GM23338 (cell line): ENCODE data around the gene KIF4A. TPM values are rescaled to one million over a fixed set of nuclear protein-coding genes. Genes with fewer than 3 reads are reported as not detected.
"Not testable (repeated sequence)": the region's sequence is repeated elsewhere in the genome, so short reads cannot be mapped to it uniquely, and the experiment has no call there.

Experiments
- ATAC-seq: fragments of 200-7000 bp; cut with Tn5 transposase; 3 replicates; pipeline ENCODE4 v1.9.1; 2020
- DNase-seq: peaks from one replicate; pipeline ENCODE4 v3.0.0-alpha.2; 2015; ENCODE audit warnings: low spot score
- H2AFZ ChIP-seq: fragments of 200-600 bp; sonication (generic); 2 replicates; pipeline ENCODE4 v1.8.0; 2016; ENCODE audit warnings: antibody characterized with exemption, mild to moderate bottlenecking, moderate library complexity
- H3F3A ChIP-seq: fragments of 200-600 bp; sonication (generic); replicated peaks from 2 replicates; pipeline ENCODE4 v1.8.0; 2017; ENCODE audit warnings: antibody characterized with exemption, mixed run types, low read depth
- H3K27ac ChIP-seq: fragments of 200-600 bp; sonication (generic); 2 replicates; pipeline ENCODE4 v1.6.1; 2016; ENCODE audit warnings: low read depth
- H3K27me3 ChIP-seq: fragments of 200-600 bp; sonication (generic); 2 replicates; pipeline ENCODE4 v1.8.0; 2016; ENCODE audit warnings: mild to moderate bottlenecking, mixed run types, moderate library complexity; ENCODE audit not compliant: insufficient read depth
- H3K36me3 ChIP-seq: fragments of 200-600 bp; sonication (generic); 2 replicates; pipeline ENCODE4 v1.8.0; 2016; ENCODE audit warnings: mild to moderate bottlenecking; ENCODE audit not compliant: insufficient read depth
- H3K4me1 ChIP-seq: fragments of 200-600 bp; sonication (generic); 2 replicates; pipeline ENCODE4 v1.8.0; 2016; ENCODE audit warnings: mild to moderate bottlenecking, moderate library complexity; ENCODE audit not compliant: insufficient read depth
- H3K4me2 ChIP-seq: fragments of 200-600 bp; sonication (generic); 2 replicates; pipeline ENCODE4 v1.7.1; 2017; ENCODE audit warnings: mixed run types
- H3K4me3 ChIP-seq: fragments of 200-600 bp; sonication (generic); 2 replicates; pipeline ENCODE4 v1.6.1; 2016; ENCODE audit warnings: mixed run types
- H3K79me2 ChIP-seq: fragments of 200-600 bp; sonication (generic); replicated peaks from 2 replicates; pipeline ENCODE4 v1.8.0; 2017; ENCODE audit warnings: mild to moderate bottlenecking; ENCODE audit not compliant: insufficient read depth
- H3K9me2 ChIP-seq: fragments of 200-600 bp; sonication (generic); 2 replicates; pipeline ENCODE4 v1.8.0; 2017; ENCODE audit not compliant: insufficient read depth
- H4K20me1 ChIP-seq: fragments of 200-600 bp; sonication (generic); replicated peaks from 2 replicates; pipeline ENCODE4 v1.8.0; 2017; ENCODE audit warnings: mild to moderate bottlenecking; ENCODE audit not compliant: insufficient read depth
- H3K27ac Mint-ChIP-seq: 2 replicates; pipeline ENCODE4 v1.8.0; 2020; ENCODE audit warnings: inconsistent platforms, mild to moderate bottlenecking, moderate library complexity, mixed read lengths
- H3K27me3 Mint-ChIP-seq: 3 replicates; pipeline ENCODE4 v1.8.0; 2022; ENCODE audit warnings: low read depth, mild to moderate bottlenecking, moderate library complexity, mixed read lengths, inconsistent platforms; ENCODE audit not compliant: insufficient read depth, poor library complexity
- H3K36me3 Mint-ChIP-seq: 3 replicates; pipeline ENCODE4 v1.8.0; 2021; ENCODE audit warnings: low read depth, mild to moderate bottlenecking, inconsistent platforms, moderate library complexity, mixed read lengths
- H3K4me1 Mint-ChIP-seq: 3 replicates; pipeline ENCODE4 v1.8.0; 2020; ENCODE audit warnings: mild to moderate bottlenecking, inconsistent platforms, mixed read lengths
- H3K4me3 Mint-ChIP-seq: 3 replicates; pipeline ENCODE4 v1.8.0; 2021; ENCODE audit warnings: moderate library complexity, mild to moderate bottlenecking, inconsistent platforms, mixed read lengths
- H3K9me3 Mint-ChIP-seq: 3 replicates; pipeline ENCODE4 v1.8.0; 2020; ENCODE audit warnings: moderate library complexity, mild to moderate bottlenecking, inconsistent platforms, mixed read lengths
- EZH2phosphoT487 ChIP-seq: fragments of 200-600 bp; sonication (generic); IDR thresholded peaks from one replicate; pipeline ENCODE4 v1.8.1; 2018; ENCODE audit warnings: antibody characterized with exemption; ENCODE audit not compliant: unreplicated experiment
- NANOG ChIP-seq: IDR thresholded peaks from 2 replicates; pipeline ENCODE4 v1.6.1; 2016; ENCODE audit warnings: antibody characterized with exemption, borderline replicate concordance
- POLR2AphosphoS5 ChIP-seq: IDR thresholded peaks from 2 replicates; pipeline ENCODE4 v1.6.1; 2016; ENCODE audit warnings: antibody characterized with exemption, low read depth
- STAT1 ChIP-seq: IDR thresholded peaks from one replicate; pipeline ENCODE4 v1.6.1; 2016; ENCODE audit warnings: antibody characterized with exemption; ENCODE audit not compliant: unreplicated experiment
- ZNF114 ChIP-seq: fragments of 250-450 bp; sonication (Bioruptor Pico); IDR thresholded peaks from 2 replicates; pipeline ENCODE4 v1.5.0; 2020; ENCODE audit warnings: mild to moderate bottlenecking, moderate library complexity
- polyA plus RNA-seq: library from polyadenylated mRNA; unstranded; fragments of >200 nt; fragmentation: Nextera tagmentation; extraction: Ambion mirVana; gene quantifications from 2 replicates; pipeline ENCODE4 v1.2.1, GENCODE V29; 2016
- total RNA-seq: library from RNA; depleted of rRNA; stranded (reverse); fragments of >200 nt; shearing (Covaris generic); gene quantifications from 2 replicates; pipeline ENCODE4 v1.2.3, GENCODE V29; 2014
- TF ChIP-seq, protein P1 (sequence below), 2 experiments: fragments of 200-600 bp in 1 of 2; sonication (generic) in 1 of 2; conservative IDR thresholded peaks; 2 replicates each; pipeline versions ENCODE4 v1.5.1 to v1.6.1; 2016 to 2017; ENCODE audit warnings: antibody characterized with exemption in 2 of 2, low read depth in 2 of 2, mild to moderate bottlenecking in 2 of 2, moderate library complexity in 1 of 2
- TF ChIP-seq, protein P2 (sequence below): IDR thresholded peaks from 2 replicates; pipeline ENCODE4 v1.6.1; 2016; ENCODE audit warnings: antibody characterized with exemption
- TF ChIP-seq, protein P3 (sequence below): IDR thresholded peaks from one replicate; pipeline ENCODE4 v1.6.1; 2018; ENCODE audit warnings: antibody characterized with exemption; ENCODE audit not compliant: unreplicated experiment

KIF4A gene
- total and polyA plus RNA-seq, 2 experiments from 2014 or later, result 21.5 to 27.6 TPM

DNA sequence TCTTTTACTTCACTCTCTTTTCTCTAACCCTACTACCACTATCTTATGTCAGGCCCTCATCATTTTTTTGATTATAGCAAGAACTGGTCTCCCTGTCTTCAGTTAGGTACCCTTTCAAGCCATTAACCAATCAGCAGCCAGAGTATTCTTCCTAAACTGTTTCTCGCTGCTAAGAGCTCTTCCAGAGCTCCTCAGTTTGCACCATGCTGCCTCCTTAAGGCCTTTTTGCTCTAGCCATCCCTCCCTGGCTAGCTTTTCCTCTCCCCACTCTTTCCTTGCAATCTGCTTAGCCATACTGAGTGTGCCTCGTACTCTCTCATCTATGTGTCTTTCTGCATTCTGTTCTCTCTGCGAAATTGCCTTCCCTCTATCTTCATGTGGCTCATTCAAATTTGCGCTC lies 32.9 kb downstream of the KIF4A start:
- H3K27ac ChIP-seq, result no peak overlapping the region
- no peak overlapping the region for H3K4me3 ChIP-seq
- DNase-seq (peak; percentile 4), ATAC-seq (no peak)
- no peaks in the 10 kb centered on the region for H3K9me2 ChIP-seq
- Mint-ChIP-seq H3K36me3 (no peaks in the 10 kb centered on the region), H3K4me1 (peaks cover 2% of the 10 kb centered on the region; the same call in 2 of the 3 replicates), H3K27me3 (no peaks in the 10 kb centered on the region), H3K4me3 (no peak overlapping the region), H3K27ac (0 out of 2 replicates have a peak overlapping the region, but pooled peaks have one; percentile 8), H3K9me3 (no peaks in the 10 kb centered on the region)
- H3F3A ChIP-seq, result no peaks in the 10 kb centered on the region
- H4K20me1 ChIP-seq, result no peaks in the 10 kb centered on the region
- H2AFZ ChIP-seq, result no peak overlapping the region
- H3K4me2 ChIP-seq, result no peak overlapping the region
- no peaks in the 10 kb centered on the region for H3K79me2 ChIP-seq
- no peak for TF ChIP-seq STAT1
- TF ChIP-seq, protein P1, sequence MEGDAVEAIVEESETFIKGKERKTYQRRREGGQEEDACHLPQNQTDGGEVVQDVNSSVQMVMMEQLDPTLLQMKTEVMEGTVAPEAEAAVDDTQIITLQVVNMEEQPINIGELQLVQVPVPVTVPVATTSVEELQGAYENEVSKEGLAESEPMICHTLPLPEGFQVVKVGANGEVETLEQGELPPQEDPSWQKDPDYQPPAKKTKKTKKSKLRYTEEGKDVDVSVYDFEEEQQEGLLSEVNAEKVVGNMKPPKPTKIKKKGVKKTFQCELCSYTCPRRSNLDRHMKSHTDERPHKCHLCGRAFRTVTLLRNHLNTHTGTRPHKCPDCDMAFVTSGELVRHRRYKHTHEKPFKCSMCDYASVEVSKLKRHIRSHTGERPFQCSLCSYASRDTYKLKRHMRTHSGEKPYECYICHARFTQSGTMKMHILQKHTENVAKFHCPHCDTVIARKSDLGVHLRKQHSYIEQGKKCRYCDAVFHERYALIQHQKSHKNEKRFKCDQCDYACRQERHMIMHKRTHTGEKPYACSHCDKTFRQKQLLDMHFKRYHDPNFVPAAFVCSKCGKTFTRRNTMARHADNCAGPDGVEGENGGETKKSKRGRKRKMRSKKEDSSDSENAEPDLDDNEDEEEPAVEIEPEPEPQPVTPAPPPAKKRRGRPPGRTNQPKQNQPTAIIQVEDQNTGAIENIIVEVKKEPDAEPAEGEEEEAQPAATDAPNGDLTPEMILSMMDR (conservative IDR thresholded peaks at IDR 0.05; ENCODE audit: low read depth in 2 of 2), result 0 out of 4 replicates have a peak, but pooled peaks of 1 of the 2 experiments have one; percentile 22
- no peaks in the 10 kb centered on the region for H3K36me3 ChIP-seq
- H3K4me1 ChIP-seq, result no peaks in the 10 kb centered on the region
- no peaks in the 10 kb centered on the region for H3K27me3 ChIP-seq

DNA sequence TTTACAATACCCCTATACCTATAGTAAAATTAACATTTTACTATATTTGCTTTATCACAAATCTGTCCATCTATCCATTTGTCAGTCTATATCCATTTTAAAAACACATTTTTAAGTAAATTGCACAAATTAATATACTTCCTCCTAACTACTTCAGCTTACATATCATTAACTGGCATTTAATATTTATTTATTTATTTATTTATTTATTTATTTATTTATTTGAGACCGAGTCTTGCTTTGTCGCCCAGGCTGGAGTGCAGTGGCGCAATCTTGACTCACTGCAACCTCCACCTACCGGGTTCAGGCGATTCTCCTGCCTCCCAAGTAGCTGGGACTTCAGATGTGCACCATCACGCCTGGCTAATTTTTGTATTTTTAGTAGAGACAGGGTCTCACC lies 33.7 kb downstream of the KIF4A start:
- not testable (repeated sequence) for H3K27me3 Mint-ChIP-seq, ATAC-seq, H2AFZ ChIP-seq, H3K4me3 ChIP-seq, H4K20me1 ChIP-seq, H3K4me1 ChIP-seq, H3K4me1 Mint-ChIP-seq, H3K36me3 Mint-ChIP-seq, H3K27me3 ChIP-seq, DNase-seq, H3K36me3 ChIP-seq, H3K79me2 ChIP-seq, H3K27ac ChIP-seq, H3K4me2 ChIP-seq, H3K4me3 Mint-ChIP-seq, H3K9me3 Mint-ChIP-seq, H3K9me2 ChIP-seq, H3K27ac Mint-ChIP-seq, H3F3A ChIP-seq

DNA sequence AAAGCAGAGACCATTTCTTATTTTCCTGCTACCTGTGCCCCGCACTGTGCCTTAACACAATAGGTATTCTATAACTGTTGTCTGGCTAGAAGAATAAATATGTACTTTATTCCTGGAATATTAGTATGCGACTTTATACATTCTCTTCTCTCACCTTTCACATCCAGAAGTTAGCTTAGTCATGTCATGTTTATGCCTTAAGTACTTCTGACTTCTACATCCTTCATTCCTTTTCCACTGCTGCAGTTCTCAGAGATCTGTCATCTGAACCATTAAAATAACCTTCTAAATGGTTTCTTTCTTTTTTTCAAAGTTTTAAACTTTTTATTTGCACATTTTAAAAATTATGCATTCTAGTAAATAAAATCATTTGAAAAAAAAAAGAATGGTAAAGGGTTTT lies 34.4 kb downstream of the KIF4A start:
- H3F3A ChIP-seq, result no peaks in the 10 kb centered on the region
- Mint-ChIP-seq H3K4me1 (peaks cover 2% of the 10 kb centered on the region; the same call in 2 of the 3 replicates), H3K36me3 (no peaks in the 10 kb centered on the region), H3K9me3 (no peaks in the 10 kb centered on the region), H3K27ac (no peak overlapping the region), H3K4me3 (no peak overlapping the region), H3K27me3 (no peaks in the 10 kb centered on the region)
- H2AFZ ChIP-seq, result no peak overlapping the region
- no peak overlapping the region for H3K4me2 ChIP-seq
- H3K4me3 ChIP-seq, result no peak overlapping the region
- no peaks in the 10 kb centered on the region for H3K27me3 ChIP-seq
- H3K27ac ChIP-seq, result no peak overlapping the region
- no peaks in the 10 kb centered on the region for H3K79me2 ChIP-seq
- H3K9me2 ChIP-seq, result no peaks in the 10 kb centered on the region
- DNase-seq (no peak), ATAC-seq (no peak)
- no peaks in the 10 kb centered on the region for H4K20me1 ChIP-seq
- no peaks in the 10 kb centered on the region for H3K36me3 ChIP-seq
- H3K4me1 ChIP-seq, result no peaks in the 10 kb centered on the region
- no peak for TF ChIP-seq POLR2AphosphoS5
- TF ChIP-seq ZNF114, result no peak
- TF ChIP-seq, protein P2, sequence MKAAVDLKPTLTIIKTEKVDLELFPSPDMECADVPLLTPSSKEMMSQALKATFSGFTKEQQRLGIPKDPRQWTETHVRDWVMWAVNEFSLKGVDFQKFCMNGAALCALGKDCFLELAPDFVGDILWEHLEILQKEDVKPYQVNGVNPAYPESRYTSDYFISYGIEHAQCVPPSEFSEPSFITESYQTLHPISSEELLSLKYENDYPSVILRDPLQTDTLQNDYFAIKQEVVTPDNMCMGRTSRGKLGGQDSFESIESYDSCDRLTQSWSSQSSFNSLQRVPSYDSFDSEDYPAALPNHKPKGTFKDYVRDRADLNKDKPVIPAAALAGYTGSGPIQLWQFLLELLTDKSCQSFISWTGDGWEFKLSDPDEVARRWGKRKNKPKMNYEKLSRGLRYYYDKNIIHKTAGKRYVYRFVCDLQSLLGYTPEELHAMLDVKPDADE, result no peak
- TF ChIP-seq, protein P3, sequence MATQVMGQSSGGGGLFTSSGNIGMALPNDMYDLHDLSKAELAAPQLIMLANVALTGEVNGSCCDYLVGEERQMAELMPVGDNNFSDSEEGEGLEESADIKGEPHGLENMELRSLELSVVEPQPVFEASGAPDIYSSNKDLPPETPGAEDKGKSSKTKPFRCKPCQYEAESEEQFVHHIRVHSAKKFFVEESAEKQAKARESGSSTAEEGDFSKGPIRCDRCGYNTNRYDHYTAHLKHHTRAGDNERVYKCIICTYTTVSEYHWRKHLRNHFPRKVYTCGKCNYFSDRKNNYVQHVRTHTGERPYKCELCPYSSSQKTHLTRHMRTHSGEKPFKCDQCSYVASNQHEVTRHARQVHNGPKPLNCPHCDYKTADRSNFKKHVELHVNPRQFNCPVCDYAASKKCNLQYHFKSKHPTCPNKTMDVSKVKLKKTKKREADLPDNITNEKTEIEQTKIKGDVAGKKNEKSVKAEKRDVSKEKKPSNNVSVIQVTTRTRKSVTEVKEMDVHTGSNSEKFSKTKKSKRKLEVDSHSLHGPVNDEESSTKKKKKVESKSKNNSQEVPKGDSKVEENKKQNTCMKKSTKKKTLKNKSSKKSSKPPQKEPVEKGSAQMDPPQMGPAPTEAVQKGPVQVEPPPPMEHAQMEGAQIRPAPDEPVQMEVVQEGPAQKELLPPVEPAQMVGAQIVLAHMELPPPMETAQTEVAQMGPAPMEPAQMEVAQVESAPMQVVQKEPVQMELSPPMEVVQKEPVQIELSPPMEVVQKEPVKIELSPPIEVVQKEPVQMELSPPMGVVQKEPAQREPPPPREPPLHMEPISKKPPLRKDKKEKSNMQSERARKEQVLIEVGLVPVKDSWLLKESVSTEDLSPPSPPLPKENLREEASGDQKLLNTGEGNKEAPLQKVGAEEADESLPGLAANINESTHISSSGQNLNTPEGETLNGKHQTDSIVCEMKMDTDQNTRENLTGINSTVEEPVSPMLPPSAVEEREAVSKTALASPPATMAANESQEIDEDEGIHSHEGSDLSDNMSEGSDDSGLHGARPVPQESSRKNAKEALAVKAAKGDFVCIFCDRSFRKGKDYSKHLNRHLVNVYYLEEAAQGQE, result no peak
- TF ChIP-seq EZH2phosphoT487, result no peak
- TF ChIP-seq NANOG, result no peak
